Thyroid gland (tissue), 4 donors: ENCODE results near the gene BRSK1. TPM values are rescaled to one million over a fixed set of nuclear protein-coding genes. Genes with fewer than 3 reads are reported as not detected.

Source experiments
- DNase-seq, 2 donors: peaks; one replicate each; pipeline ENCODE4 v3.0.0-alpha.2; 2019
- H3K27ac ChIP-seq, 3 donors: fragments of 200-600 bp; sonication (generic); 1 replicate in 2 of 3; 2 replicates in 1 of 3; pipeline ENCODE4 v1.5.1; 2016 to 2019; ENCODE audit warnings: mild to moderate bottlenecking in 1 of 3, moderate library complexity in 1 of 3
- H3K27me3 ChIP-seq: fragments of 200-600 bp; sonication (generic); one replicate; pipeline ENCODE4 v1.5.1; 2019
- H3K36me3 ChIP-seq, 2 donors: fragments of 200-600 bp; sonication (generic); one replicate each; pipeline ENCODE4 v1.5.1; 2016 to 2019
- H3K4me1 ChIP-seq, 2 donors: fragments of 200-600 bp; sonication (generic); one replicate each; pipeline ENCODE4 v1.5.1; 2017 to 2019
- H3K4me3 ChIP-seq, 3 donors: fragments of 200-600 bp; sonication (generic); replicated peaks in 1 of 3; 1 replicate in 2 of 3; 2 replicates in 1 of 3; pipeline ENCODE4 v1.5.1; 2016; ENCODE audit warnings: mild to moderate bottlenecking in 1 of 3
- H3K9me3 ChIP-seq: fragments of 200-600 bp; sonication (generic); one replicate; pipeline ENCODE4 v1.5.1; 2017
- POLR2A ChIP-seq, 2 donors: fragments of 450-650 bp; IDR thresholded peaks; one replicate each; pipeline ENCODE4 v1.6.1; 2017; ENCODE audit warnings: antibody characterized with exemption in 2 of 2, mild to moderate bottlenecking in 2 of 2, moderate library complexity in 1 of 2
- whole genome bisulfite sequencing, 2 donors: methylation state at CpG; one replicate each; pipeline ENCODE4 v1.1.5; 2017; 5-methylcytosine and 5-hydroxymethylcytosine counted together
- intact Hi-C: fragments of 100-400 bp; cut with DNase I; formaldehyde crosslinking; loops from one replicate; pipeline ENCODE4 v1.15.1; 2023
- total RNA-seq, 4 donors: library from RNA; depleted of rRNA; stranded (reverse); fragments of >200 nt; gene quantifications; one replicate each; pipeline ENCODE4 v1.2.3, GENCODE V29; 2016
- TF ChIP-seq, protein P1 (sequence below), 6 experiments: fragments of 200-600 bp in 3 of 6; fragments of 450-650 bp in 3 of 6; sonication (generic) in 3 of 6; IDR thresholded peaks; one replicate each; pipeline ENCODE4 v1.5.1; 2016 to 2019; ENCODE audit warnings: antibody characterized with exemption in 6 of 6, mild to moderate bottlenecking in 2 of 6, inconsistent platforms in 1 of 6, moderate library complexity in 1 of 6

Gene BRSK1
- total RNA-seq, 4 donors from 2014 or later, result 0.83 to 1.2 TPM; not detected in 2

DNA sequence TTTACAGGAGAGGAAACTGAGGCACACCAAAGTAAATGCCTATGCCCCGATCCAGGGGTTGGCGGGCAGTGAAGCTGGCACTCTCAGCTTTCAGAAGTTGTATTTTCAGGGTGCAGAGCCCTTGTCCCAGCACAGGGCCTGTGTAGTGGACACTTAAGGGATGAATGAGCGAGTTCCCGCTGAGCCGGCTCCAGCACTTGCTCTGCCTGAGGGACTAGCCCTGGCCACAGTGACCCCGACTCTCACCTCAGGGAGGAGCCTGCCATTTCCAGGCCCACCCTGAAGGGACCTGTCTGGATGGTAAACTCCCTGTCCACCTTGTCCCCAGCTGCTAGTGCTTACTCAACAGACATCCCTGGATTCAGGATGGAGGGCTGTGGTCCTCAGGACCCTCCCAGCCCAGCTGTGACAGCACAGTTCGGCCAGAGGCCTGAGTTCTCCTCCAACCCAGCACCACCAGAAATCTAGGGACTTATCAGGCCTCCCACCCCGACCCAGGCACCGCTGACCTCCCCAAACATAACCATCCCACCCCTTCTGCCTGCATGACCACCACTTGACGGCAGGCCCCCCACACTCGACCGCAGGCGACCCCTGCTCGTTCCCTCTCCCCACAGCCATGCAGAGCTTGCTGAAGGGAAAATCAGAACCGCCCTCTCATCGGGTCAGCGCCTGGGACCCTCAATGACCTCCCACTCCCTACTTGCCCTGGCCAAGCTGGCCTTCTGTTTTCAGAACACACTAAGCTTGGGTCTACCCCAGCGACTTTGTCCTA, 33.3 kb upstream of the BRSK1 start:
- no peak overlapping the region for H3K27ac ChIP-seq
- peak; percentile 51 to 68 for DNase-seq
- TF ChIP-seq, protein P1, sequence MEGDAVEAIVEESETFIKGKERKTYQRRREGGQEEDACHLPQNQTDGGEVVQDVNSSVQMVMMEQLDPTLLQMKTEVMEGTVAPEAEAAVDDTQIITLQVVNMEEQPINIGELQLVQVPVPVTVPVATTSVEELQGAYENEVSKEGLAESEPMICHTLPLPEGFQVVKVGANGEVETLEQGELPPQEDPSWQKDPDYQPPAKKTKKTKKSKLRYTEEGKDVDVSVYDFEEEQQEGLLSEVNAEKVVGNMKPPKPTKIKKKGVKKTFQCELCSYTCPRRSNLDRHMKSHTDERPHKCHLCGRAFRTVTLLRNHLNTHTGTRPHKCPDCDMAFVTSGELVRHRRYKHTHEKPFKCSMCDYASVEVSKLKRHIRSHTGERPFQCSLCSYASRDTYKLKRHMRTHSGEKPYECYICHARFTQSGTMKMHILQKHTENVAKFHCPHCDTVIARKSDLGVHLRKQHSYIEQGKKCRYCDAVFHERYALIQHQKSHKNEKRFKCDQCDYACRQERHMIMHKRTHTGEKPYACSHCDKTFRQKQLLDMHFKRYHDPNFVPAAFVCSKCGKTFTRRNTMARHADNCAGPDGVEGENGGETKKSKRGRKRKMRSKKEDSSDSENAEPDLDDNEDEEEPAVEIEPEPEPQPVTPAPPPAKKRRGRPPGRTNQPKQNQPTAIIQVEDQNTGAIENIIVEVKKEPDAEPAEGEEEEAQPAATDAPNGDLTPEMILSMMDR (IDR thresholded peaks at IDR 0.05), result no peak
- no peak for TF ChIP-seq POLR2A (IDR thresholded peaks at IDR 0.05)
- H3K4me1 ChIP-seq, result peaks cover 22 to 75% of the 10 kb centered on the region in 2 donors
- intact Hi-C loops, result no loop called here
- no peaks in the 10 kb centered on the region for H3K9me3 ChIP-seq
- H3K36me3 ChIP-seq, result peaks cover 13% of the 10 kb centered on the region in 2 donors
- H3K4me3 ChIP-seq, result no peak overlapping the region
- no peaks in the 10 kb centered on the region for H3K27me3 ChIP-seq
- WGBS, 2 donors, result 59 to 70% methylated on average over 15 to 18 of the region's 18 CpGs

DNA sequence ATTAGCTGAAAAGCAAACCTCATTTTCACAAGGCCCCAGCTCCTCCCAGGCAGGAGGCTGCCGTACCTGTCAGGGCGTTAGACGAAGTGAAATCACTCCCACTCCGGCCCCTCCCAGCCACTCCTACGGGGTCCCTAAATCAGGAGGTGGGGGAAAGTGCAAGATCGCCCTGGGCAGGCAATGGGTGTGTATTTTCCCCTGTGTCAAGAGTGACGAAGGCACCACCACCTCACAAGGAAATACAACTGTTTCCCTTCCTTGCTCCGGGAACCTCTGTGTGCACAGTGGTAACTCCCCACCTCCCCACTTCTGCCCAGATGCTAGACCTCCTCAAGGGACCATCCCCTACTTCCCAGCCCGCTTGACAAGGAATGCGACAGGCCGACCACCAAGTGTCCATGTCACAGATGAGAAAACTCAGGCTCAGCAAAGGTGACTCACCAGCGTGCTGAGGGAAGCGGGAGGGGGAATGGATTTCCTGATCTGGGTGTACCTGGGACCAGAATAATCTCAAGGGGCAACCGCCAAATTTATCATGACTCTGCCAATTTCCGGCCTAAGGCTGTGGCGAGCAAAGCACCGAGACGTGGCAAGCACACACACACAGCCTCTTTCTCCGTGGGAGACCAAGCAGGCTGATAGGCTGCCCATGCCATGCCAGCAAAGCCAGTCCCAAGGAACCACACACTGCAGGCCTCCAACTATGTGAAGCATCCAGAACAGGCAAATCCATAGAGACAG, 32.3 kb upstream of the BRSK1 start:
- 54 to 64% methylated on average over 17 to 19 of the region's 19 CpGs for WGBS, 2 donors
- H3K27ac ChIP-seq, result peak overlapping the region in 1 of 3 donors; percentile 10
- intact Hi-C loops, result no loop called here
- peaks cover 4% of the 10 kb centered on the region in 2 donors for H3K36me3 ChIP-seq
- H3K27me3 ChIP-seq, result no peaks in the 10 kb centered on the region
- peaks cover 32 to 86% of the 10 kb centered on the region in 2 donors for H3K4me1 ChIP-seq
- no peak overlapping the region for H3K4me3 ChIP-seq
- no peaks in the 10 kb centered on the region for H3K9me3 ChIP-seq
- no peak for TF ChIP-seq POLR2A (IDR thresholded peaks at IDR 0.05)
- TF ChIP-seq, protein P1 (IDR thresholded peaks at IDR 0.05), result no peak
- DNase-seq, result peak; percentile 49 to 54

DNA sequence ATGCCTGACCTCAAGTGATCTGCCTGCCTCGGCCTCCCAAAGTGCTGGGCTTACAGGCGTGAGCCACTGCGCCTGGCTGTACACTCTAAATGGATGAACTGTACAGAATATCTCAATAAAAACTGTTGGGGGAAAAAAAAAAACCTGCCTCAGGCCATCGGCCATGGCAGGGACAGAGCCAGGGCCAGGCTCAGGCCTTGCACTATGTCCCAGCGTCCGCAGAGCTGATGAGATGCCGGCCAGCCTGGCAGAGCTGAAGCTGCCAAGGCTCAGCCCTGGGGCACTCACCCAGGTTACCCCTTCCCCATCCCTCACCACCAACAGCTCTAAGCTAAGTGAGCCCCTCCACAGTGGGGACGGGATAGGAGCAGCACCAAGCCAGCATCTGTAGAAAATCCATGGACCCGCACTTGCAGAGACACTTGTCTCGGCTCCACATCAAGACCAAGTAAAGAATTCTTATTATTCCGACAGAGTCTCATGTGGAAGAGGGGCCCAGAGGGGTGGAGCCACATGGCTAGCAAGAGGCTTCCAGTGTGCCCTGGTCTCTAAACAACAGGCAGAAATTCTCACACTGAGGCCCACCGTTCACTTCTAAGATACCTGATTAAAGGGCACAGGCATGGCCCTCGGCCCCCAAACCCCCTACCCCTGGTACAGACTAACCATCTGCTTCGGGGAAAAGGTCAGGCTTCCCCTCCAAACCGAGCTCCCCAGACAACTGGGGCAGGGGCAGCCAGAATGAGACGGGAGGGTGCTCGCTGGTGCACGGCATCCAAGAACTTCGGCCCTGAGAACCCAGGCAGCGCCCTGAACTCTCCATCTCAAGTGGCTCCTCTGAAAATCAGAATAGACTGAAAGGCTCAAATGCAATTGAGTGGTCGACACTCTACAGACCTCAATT, 30.8 kb upstream of the BRSK1 start:
- H3K27me3 ChIP-seq, result no peaks in the 10 kb centered on the region
- no peak overlapping the region for H3K27ac ChIP-seq
- 62 to 70% methylated on average over 15 to 20 of the region's 21 CpGs for WGBS, 2 donors
- intact Hi-C loops, result no loop called here
- H3K4me1 ChIP-seq, result peaks cover 47 to 91% of the 10 kb centered on the region in 2 donors
- TF ChIP-seq, protein P1 (IDR thresholded peaks at IDR 0.05), result no peak
- TF ChIP-seq POLR2A (IDR thresholded peaks at IDR 0.05), result no peak
- H3K4me3 ChIP-seq, result no peak overlapping the region
- DNase-seq, result peak; percentile 17 to 28
- no peaks in the 10 kb centered on the region for H3K36me3 ChIP-seq
- H3K9me3 ChIP-seq, result no peaks in the 10 kb centered on the region

GRCh38 chr19:55253842-55254624, 29.8 kb upstream of the BRSK1 start:
- peak in 1 of 2 donors; percentile 18 for DNase-seq
- Histone ChIP-seq H3K4me3 (no peak overlapping the region), H3K27ac (peak overlapping the region in 1 of 3 donors; percentile 22), H3K36me3 (no peaks in the 10 kb centered on the region), H3K9me3 (no peaks in the 10 kb centered on the region), H3K27me3 (no peaks in the 10 kb centered on the region), H3K4me1 (peaks cover 47 to 81% of the 10 kb centered on the region in 2 donors)
- TF ChIP-seq, protein P1 (IDR thresholded peaks at IDR 0.05), result no peak
- TF ChIP-seq POLR2A (IDR thresholded peaks at IDR 0.05), result no peak
- intact Hi-C loops, result no loop called here
- 59 to 65% methylated on average over 23 of the region's 23 CpGs for WGBS, 2 donors
